Chondrocyte (in vitro differentiated cells): ENCODE data around the gene TTLL5. TPM values are rescaled to one million over a fixed set of nuclear protein-coding genes. Genes with fewer than 3 reads are reported as not detected.

Experiments
- DNase-seq: peaks from one replicate; pipeline ENCODE4 v3.0.0; 2021; ENCODE audit warnings: mixed read lengths, low spot score
- H3K27ac Mint-ChIP-seq: one replicate; pipeline ENCODE4 v1.8.0; 2021; ENCODE audit warnings: mild to moderate bottlenecking, moderate library complexity, mixed read lengths; ENCODE audit not compliant: unreplicated experiment
- H3K27me3 Mint-ChIP-seq: 2 replicates; pipeline ENCODE4 v1.8.0; 2021; ENCODE audit warnings: low read depth, mixed read lengths
- H3K36me3 Mint-ChIP-seq: 2 replicates; pipeline ENCODE4 v1.8.0; 2021; ENCODE audit warnings: low read depth, mixed read lengths
- H3K4me1 Mint-ChIP-seq: 2 replicates; pipeline ENCODE4 v1.8.0; 2021; ENCODE audit warnings: low read depth, mild to moderate bottlenecking, mixed read lengths
- H3K4me3 Mint-ChIP-seq: one replicate; pipeline ENCODE4 v1.8.0; 2021; ENCODE audit warnings: mild to moderate bottlenecking, moderate library complexity, mixed read lengths; ENCODE audit not compliant: unreplicated experiment
- H3K9me3 Mint-ChIP-seq: 2 replicates; pipeline ENCODE4 v1.8.0; 2021; ENCODE audit warnings: low read depth, mixed read lengths
- total RNA-seq: library from RNA; stranded (reverse); gene quantifications from 3 replicates; pipeline ENCODE4 v1.2.1, GENCODE V29; 2021
- TF ChIP-seq, protein P1 (sequence below): fragments of 200-600 bp; sonication (generic); IDR thresholded peaks from 2 replicates; pipeline ENCODE4 v1.5.0; 2021; ENCODE audit warnings: antibody characterized with exemption, mild to moderate bottlenecking, moderate library complexity

Gene TTLL5
- total RNA-seq, 1 donor from 2014 or later: 22.1 TPM

DNA sequence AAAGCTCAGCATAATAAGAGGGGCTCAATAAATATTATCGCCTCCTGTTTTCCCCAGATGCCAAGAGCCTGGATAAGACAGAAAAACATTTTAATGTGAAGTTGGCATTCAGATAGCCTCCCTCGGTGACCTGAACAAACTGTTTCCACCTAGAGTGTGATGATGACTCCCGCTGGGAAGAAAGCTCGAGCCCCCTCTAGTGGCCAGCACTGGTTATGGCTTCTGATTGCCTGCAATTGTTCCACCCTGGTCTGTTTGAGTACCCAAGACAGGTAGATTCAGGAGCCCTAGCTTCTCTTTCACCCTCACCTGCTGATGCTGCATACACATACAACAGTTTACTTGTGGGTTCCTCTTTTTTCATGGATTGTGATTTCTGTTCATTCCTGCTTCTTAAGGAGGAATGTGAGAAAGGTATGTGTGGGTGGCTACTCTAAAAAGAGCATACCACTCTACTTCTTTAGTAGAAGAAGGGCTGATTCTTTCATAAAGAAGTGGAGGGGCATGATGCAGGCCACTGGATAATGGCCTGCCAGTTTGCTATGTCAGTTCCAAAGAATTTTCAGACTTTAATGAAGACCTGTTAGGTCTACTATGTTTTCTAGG, 6.8 kb upstream of the TTLL5 start:
- H3K27ac Mint-ChIP-seq: no peak overlapping the region
- TF ChIP-seq, protein P1, sequence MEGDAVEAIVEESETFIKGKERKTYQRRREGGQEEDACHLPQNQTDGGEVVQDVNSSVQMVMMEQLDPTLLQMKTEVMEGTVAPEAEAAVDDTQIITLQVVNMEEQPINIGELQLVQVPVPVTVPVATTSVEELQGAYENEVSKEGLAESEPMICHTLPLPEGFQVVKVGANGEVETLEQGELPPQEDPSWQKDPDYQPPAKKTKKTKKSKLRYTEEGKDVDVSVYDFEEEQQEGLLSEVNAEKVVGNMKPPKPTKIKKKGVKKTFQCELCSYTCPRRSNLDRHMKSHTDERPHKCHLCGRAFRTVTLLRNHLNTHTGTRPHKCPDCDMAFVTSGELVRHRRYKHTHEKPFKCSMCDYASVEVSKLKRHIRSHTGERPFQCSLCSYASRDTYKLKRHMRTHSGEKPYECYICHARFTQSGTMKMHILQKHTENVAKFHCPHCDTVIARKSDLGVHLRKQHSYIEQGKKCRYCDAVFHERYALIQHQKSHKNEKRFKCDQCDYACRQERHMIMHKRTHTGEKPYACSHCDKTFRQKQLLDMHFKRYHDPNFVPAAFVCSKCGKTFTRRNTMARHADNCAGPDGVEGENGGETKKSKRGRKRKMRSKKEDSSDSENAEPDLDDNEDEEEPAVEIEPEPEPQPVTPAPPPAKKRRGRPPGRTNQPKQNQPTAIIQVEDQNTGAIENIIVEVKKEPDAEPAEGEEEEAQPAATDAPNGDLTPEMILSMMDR: peak; percentile 99
- H3K27me3 Mint-ChIP-seq: no peaks in the 10 kb centered on the region
- no peak overlapping the region for H3K4me3 Mint-ChIP-seq
- peaks cover 19% of the 10 kb centered on the region for H3K36me3 Mint-ChIP-seq
- no peak for DNase-seq
- H3K4me1 Mint-ChIP-seq: peaks cover 9% of the 10 kb centered on the region
- H3K9me3 Mint-ChIP-seq: no peaks in the 10 kb centered on the region

- TF ChIP-seq, protein P1: no peak
- Mint-ChIP-seq H3K27ac (no peak overlapping the region), H3K36me3 (peaks cover 14% of the 10 kb centered on the region), H3K4me3 (no peak overlapping the region), H3K9me3 (no peaks in the 10 kb centered on the region), H3K27me3 (no peaks in the 10 kb centered on the region), H3K4me1 (peaks cover 10% of the 10 kb centered on the region)
- DNase-seq: no peak
Observed at GRCh38 chr14:75655235-75655634, 5.8 kb upstream of the TTLL5 start.

DNA sequence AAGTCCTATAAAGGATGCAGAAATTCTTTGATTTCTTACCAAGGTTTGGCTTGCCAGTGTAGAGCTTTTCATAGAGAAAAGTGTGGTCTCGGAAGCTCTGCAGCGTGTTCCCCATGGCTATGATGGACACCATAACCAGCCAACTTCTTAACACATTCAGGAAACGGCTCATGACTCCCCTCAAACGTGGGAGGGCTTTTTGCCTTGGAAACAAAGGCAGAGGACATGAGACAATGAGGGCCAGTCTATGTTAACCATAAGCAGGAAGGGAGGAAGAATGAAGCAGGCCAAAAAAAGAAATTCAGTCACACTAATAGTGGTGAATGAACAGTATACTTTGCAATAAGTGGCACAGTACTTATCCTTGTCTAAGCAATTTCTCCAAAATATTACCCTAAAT, 3.7 kb upstream of the TTLL5 start:
- no peak overlapping the region for H3K27ac Mint-ChIP-seq
- TF ChIP-seq, protein P1: no peak
- no peak overlapping the region for H3K4me3 Mint-ChIP-seq
- no peaks in the 10 kb centered on the region for H3K27me3 Mint-ChIP-seq
- DNase-seq: no peak
- H3K9me3 Mint-ChIP-seq: no peaks in the 10 kb centered on the region
- peaks cover 2% of the 10 kb centered on the region for H3K36me3 Mint-ChIP-seq
- H3K4me1 Mint-ChIP-seq: peaks cover 23% of the 10 kb centered on the region

DNA sequence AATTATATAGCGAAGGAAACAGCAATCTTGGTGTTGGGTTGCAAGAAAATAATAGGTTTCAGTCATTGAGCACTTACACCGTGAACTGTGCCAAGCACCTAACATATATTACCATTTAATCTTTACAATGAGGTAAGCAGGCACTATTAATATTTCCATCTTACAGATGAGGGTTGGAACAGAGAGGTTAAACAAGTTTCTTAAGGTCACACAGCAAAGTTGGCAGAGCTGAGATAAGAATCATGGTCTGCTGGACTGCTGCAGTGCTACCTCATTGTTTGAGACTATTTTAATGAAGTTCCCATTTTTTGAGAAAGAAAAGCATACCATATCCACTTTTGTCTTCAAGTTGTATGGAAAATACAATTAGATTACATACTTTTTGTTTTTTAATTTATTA, 2.1 kb upstream of the TTLL5 start:
- no peak overlapping the region for H3K27ac Mint-ChIP-seq
- H3K4me1 Mint-ChIP-seq: peaks cover 28% of the 10 kb centered on the region
- no peak overlapping the region for H3K4me3 Mint-ChIP-seq
- no peaks in the 10 kb centered on the region for H3K27me3 Mint-ChIP-seq
- no peaks in the 10 kb centered on the region for H3K36me3 Mint-ChIP-seq
- H3K9me3 Mint-ChIP-seq: no peaks in the 10 kb centered on the region
- TF ChIP-seq, protein P1: no peak
- no peak for DNase-seq

- Mint-ChIP-seq H3K9me3 (no peaks in the 10 kb centered on the region), H3K4me1 (peaks cover 27% of the 10 kb centered on the region), H3K27ac (peak overlapping the region; percentile 87), H3K36me3 (peaks cover 3% of the 10 kb centered on the region), H3K27me3 (no peaks in the 10 kb centered on the region), H3K4me3 (peak overlapping the region; percentile 100)
- DNase-seq: no peak
- TF ChIP-seq, protein P1: no peak
Observed at GRCh38 chr14:75660238-75660629, 812 bp upstream of the TTLL5 start.
